Epithelial cell of esophagus (primary cell): ENCODE data around the gene WASF3.

Source experiments
- DNase-seq: peaks from one replicate; pipeline ENCODE4 v3.0.0; 2010; ENCODE audit warnings: low read depth
- H3K4me3 ChIP-seq: 2 replicates; pipeline ENCODE4 v1.5.1; 2011; ENCODE audit warnings: mild to moderate bottlenecking, low read length, control low read depth
- TF ChIP-seq, protein P1 (sequence below): IDR thresholded peaks from 2 replicates; pipeline ENCODE4 v1.5.1; 2011; ENCODE audit warnings: low read depth, mild to moderate bottlenecking, low read length, control low read depth, inconsistent platforms; ENCODE audit not compliant: insufficient read depth; ENCODE audit errors: missing control alignments

The WASF3 gene

DNA sequence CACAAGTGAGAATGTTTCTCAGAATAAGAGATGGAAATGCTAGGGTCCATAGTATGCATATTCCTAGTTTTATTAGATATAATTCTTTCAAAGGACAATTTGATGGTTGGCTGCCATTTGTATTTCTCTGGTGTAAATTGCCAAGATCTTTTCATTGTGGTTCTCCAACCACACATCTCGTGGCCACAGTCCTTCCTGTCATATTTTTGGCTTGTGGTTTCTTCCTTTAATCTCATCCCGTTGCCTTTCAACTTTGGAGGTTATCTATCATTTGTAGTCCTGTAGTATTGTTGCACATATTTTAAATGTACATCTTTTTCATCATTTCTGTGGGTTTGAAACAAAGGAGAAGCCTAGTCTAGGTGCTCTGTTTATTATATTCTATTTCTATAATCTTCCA, 61.2 kb downstream of the WASF3 start:
- DNase-seq = no peak
- no peak overlapping the region for H3K4me3 ChIP-seq
- TF ChIP-seq, protein P1, sequence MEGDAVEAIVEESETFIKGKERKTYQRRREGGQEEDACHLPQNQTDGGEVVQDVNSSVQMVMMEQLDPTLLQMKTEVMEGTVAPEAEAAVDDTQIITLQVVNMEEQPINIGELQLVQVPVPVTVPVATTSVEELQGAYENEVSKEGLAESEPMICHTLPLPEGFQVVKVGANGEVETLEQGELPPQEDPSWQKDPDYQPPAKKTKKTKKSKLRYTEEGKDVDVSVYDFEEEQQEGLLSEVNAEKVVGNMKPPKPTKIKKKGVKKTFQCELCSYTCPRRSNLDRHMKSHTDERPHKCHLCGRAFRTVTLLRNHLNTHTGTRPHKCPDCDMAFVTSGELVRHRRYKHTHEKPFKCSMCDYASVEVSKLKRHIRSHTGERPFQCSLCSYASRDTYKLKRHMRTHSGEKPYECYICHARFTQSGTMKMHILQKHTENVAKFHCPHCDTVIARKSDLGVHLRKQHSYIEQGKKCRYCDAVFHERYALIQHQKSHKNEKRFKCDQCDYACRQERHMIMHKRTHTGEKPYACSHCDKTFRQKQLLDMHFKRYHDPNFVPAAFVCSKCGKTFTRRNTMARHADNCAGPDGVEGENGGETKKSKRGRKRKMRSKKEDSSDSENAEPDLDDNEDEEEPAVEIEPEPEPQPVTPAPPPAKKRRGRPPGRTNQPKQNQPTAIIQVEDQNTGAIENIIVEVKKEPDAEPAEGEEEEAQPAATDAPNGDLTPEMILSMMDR = no peak

DNA sequence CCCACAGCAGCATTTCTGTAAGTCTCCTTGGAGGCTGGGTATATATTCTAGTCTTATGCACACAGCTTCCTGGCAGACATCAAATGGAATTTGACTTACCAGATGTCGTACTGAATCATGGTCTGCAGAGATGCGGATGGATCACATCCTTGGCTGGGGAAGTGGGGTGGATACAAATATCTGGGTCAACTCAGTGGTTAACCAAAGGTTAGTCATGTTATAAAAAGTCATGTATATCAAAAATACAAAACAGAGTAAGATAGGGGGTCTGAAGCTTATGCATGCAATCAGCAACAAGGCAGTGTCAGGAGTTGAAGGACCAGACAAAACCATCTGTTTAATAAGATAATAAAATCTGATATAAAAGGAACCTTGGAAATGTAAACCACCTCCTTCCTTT, 61.9 kb downstream of the WASF3 start:
- peak; percentile 23 for DNase-seq
- H3K4me3 ChIP-seq = no peak overlapping the region
- TF ChIP-seq, protein P1 = no peak

- no peak for DNase-seq
Observed at GRCh38 chr13:26621731-26622401, 64.4 kb downstream of the WASF3 start.

GRCh38 chr13:26623125-26623524, 65.6 kb downstream of the WASF3 start:
- TF ChIP-seq, protein P1 = no peak
- no peak for DNase-seq
- H3K4me3 ChIP-seq = no peak overlapping the region

More at GRCh38 chr13:26621731-26622401, 64.4 kb downstream of the WASF3 start:
- TF ChIP-seq, protein P1 = no peak
- H3K4me3 ChIP-seq = no peak overlapping the region

DNA sequence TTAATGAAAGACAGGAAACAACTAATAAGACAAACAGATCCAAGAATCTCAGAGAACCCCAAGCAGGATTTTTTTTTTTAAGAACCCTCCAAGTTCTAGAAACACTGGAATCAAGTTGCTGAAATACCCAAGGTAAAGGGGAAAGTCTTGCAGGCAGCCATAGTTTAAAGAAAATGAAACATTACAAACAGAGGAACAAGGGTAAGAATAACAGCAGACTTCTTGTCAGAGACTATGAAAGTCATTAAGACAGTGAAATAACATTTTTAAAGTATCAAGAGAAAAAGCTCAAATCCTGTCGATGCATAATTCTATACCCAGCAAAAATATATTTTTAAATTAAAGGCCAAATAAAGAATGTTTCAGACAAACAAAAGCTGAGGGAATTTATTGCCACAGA, 67.1 kb downstream of the WASF3 start:
- TF ChIP-seq, protein P1 = no peak
- DNase-seq = no peak
- H3K4me3 ChIP-seq = no peak overlapping the region

GRCh38 chr13:26626271-26626670, 68.8 kb downstream of the WASF3 start:
- TF ChIP-seq, protein P1 = no peak
- no peak overlapping the region for H3K4me3 ChIP-seq
- no peak for DNase-seq

DNA sequence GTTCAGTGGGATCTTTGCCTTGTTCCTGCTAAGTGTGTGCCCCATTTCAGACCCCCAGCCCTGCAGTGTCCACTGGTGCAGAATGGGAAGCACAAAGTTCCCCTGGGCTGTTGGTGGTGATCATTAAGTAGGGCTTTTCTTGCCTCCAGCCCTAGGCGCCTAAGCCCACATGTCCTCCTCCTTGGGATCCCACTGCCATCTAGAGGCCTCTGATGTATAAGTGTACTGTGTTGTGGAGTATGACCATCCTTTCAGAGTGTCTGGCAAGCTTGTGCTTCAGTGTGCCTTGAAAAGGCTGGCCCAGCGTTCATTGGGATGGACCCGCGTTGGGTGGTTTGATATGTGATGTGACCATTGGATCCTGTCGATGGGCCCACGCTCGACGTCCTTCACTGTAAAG, 71.2 kb downstream of the WASF3 start:
- TF ChIP-seq, protein P1 = peak; percentile 27
- DNase-seq = peak; percentile 32
- no peak overlapping the region for H3K4me3 ChIP-seq
